GM21737 (cell line): Measurements from ENCODE around the gene MYRIP.
A peak's percentile ranks its signal among the peaks of the same experiment; 100 is the strongest.
"Not testable (repeated sequence)": the region's sequence is repeated elsewhere in the genome, so short reads cannot be mapped to it uniquely, and the experiment has no call there.

Experiments
- ATAC-seq: cut with Tn5 transposase; IDR thresholded peaks from one replicate; pipeline ENCODE4 v1.9.1; 2021; ENCODE audit warnings: mild to moderate bottlenecking, moderate library complexity; ENCODE audit not compliant: unreplicated experiment

Gene MYRIP

DNA sequence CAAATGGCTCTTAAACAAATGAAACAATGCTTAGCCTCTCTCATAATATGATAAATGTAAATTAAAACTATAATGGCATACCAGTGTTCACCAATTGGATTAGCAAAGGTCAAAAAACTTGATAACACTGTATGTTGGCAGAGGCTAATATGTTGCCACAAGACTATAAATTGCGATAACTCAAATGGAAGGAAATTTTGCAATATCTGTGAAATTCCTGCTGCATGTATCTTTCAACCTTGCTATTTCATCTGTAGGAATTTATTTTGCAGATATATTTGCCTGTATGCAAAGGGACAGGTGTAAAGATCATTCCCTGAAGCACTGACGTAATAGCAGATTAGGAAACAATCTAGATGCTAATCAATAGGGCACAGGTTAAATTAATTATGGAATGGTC is 308.7 kb downstream of the MYRIP start:
- no peak for ATAC-seq

DNA sequence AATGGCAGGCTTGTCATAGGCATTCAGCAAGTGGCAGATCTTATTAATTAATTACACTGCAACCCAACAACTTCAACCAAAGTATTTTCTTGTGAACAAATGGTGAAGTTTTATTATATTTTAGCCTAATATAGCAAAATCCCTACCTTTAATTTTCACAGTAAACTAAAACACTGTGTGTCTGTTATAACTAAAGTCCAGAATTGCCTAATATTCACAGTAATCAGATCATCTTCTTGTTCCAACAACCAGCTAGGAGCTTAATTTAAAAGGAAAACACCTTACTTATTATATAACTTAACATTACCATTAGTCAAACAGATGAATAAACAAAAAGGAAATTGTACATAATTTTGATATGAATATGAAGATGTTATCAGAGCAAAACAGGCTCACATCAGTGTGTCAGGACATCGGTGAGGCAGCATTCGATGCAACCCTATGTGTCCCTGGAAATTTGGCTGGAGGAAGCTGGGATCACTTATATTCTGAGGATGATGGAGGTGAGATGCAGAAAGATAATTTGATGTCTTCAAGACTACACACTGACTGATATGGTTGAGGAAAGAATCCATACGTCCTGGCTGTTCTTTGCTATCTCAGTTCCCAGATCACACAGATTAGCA is 310.8 kb downstream of the MYRIP start:
- ATAC-seq, result no peak

DNA sequence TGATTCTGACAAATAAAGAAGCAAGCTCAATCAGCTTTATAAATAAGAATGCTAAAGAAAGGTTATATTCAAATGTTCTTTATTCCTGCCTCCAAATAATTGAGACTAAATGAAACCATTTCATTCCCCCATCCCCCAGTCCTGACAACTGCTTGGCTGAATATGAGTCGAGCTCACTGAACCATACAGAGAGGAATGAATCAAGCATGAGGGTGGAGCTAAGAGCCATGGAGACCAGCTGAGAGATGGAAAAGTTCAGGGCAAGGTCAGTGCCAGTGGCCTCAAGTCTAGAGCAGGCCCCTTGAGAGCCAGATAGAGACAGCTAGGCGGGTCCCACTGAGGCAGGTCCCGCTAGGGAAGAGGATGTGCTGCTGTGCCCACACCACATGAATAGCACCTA is 311.4 kb downstream of the MYRIP start:
- ATAC-seq, result no peak

DNA sequence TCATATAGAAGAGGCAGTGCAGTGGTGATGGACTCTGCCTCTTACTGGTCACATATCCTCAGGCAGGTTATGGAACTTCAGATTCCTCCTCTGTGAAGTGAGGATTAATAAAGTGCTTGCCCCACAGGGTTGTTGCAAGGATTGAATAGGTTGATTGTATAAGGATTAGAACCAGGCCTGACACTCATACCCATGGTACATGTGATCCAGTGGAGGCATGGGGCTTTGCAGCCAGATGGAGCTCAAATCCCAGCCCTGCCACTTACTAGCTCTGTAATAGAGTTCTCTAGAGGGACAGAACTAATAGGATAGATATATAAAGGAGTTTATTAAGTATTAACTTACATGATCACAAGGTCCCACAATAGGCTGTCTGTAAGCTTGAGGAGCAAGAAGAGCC is 315.5 kb downstream of the MYRIP start:
- ATAC-seq, result no peak

DNA sequence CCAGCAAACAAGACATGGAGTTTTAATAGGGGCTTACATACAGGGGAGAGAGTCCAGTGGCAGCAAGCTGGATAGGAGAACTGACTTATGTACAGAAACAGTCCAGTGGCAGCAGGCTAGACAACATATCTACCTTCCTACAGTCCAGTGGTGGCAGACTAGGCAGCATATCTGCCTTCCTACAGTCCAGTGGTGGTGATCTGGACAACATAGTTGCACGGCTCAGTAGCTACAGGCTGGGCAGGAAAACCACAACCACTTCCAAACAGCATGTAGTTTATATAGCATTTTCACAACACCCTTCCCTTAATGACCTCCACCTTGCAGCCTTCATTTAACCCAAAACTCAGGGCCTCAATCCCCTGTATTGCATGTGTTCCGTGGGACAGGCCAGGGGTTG is 318.8 kb downstream of the MYRIP start:
- ATAC-seq, result no peak

DNA sequence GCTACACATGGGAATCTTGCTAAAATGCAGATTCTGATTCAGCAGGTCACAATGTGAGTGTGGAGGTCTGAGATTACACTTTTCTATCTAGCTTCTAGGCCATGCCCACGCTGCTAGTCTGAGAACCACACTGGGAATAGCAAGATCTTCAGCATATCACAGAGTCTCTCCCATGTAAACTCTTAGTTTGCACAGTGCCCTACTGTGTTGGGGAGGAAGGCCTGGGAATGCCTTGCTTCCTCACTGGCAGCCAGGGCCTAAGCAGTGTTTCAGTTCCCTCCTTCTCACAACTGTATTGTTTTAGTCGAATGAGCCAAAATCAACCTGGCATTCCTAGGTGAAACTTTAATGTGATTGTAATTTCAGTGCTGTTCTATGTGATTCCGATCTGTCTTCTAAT is 320.1 kb downstream of the MYRIP start:
- no peak for ATAC-seq

DNA sequence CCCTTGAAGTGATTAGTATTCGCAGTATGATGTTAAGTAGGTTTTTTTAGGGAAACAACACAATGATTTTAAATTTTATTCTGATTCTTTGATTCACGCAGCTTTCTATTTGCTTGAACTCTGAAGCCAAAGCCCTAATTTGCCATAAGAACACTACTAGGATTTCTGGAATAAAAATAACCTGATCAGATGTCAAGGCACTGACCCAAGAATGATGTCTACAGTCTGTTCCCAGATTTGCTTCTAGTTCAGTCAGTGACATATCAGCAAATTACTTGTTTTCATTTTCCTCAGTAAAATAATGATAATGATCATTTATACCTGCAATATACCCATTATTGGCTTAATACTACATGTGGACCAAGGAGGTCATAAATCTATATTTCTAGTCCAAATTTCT is 320.6 kb downstream of the MYRIP start:
- no peak for ATAC-seq

DNA sequence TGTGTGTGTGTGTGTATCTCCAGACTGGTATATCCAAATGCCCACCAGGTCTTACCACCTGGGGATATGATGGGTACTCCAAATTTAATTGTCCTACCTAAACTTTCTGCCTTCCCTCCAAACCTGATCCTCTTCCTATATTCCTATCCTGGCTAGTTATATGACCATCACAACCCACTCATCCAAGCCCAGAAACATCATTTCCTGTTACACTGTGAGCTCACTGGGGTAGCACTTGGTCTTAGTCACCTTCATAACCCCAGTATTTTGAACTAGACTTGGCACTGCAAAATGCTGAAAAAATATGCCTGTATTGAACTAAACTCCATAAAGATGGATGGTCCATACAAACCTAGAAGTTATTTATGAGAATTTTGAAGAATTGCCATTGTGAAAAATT is 321.3 kb downstream of the MYRIP start:
- ATAC-seq, result no peak

DNA sequence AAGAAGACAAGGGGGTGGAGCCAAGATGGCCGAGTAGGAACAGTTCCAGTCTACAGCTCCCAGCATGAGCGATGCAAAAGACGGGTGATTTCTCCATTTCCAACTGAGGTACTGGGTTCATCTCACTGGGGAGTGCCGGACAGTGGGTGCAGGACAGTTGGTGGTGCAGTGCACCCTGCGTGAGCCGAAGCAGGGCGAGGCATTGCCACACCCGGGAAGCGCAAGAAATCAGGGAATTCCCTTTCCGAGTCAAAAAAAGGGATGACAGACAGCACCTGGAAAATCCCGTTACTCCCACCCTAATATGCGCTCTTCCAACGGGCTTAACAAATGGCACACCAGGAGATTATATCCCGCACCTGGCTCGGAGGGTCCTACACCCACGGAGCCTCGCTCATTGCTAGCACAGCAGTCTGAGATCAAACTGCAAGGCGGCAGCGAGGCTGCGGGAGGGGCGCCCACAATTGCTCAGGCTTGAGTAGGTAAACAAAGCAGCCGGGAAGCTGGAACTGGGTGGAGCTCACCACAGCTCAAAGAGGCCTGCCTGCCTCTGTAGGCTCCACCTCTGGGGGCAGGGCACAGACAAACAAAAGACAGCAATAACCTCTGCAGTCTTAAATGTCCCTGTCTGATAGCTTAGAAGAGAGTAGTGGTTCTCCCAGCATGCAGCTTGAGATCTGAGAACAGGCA is 324.6 kb downstream of the MYRIP start:
- not testable (repeated sequence) for ATAC-seq

DNA sequence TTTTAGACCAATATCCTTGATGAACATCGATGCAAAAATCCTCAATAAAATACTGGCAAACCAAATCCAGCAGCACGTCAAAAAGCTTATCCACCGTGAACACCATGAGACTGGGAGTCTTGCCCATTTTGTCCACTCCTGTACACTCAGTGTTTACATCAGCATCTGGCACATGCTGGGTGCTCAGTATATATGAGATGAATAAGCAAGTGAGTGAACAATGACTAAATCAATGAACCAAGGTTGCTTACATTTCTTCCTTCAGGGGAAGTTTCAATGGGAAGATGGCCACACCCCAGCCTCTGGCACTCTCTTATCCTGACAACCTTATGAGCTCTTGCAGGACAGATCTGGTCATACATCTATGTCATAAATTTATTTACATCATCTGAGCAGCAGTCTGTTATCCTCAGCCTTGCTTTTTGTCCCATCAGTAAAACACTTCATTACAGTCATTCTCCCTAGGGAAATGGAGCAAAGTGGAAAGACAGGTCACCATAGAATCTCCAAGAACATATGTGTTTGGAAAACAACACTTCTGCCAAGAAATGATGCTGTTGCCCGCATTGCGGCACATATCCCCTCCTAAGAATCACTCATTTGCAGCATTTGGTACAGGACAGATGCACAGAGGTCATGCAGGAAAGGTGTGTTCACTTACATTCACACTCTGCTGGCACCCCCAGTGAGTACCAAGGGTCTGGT is 328.3 kb downstream of the MYRIP start:
- no peak for ATAC-seq

DNA sequence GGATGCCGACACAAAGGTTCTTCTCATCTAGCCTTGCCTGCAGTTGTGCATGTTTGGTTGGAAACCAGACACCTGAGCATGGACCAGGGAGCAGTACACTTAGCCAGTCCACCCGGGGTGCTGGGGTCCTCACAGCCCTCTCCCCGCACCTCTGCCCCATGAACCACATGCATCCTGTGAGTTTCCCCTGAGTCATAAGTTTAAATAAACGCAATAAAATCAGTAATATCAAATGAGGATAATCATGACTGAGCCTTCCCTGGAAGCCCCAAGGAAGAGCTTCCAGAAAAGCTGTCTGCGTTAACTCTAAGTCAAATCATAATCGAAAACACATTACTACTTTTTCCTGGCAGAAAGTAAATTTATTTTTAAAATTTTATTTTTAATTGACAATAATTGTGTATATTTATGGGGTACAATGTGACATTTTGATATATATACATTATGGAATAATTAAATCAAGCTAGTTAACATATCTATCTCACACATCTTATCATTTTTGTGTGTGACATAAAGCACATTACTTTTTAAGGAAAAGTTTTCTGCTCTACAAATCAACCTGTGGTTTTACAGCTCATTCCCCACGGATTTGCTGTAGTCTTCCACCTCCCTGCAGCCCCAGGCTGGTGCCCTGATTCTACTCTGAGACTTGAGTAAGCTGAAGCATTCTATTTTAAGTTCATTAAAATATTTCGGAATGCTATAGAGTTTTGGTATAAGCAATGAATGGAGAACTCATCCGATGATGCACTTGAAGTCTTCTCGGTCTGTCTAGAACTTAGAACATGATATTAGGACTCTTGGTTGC is 334.1 kb downstream of the MYRIP start:
- ATAC-seq, result no peak

DNA sequence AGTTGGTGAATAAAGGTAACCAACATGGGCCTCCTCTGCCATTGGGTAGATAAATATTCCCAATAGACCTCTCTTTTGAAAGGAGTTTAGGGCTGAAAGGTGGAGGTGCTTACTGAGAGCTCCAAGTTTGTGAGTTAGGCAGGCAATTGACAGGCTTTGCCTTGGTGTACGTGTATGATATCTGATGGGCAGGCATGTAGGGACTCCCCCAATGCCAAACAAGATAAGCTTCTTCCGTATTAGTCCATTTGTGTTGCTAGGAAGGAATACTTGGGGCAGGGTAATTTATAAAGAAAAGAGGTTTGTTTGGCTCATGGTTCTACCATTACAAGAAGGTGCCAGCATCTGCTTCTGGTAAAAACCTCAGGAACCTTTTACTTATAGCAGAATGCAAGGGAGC is 339.4 kb downstream of the MYRIP start:
- ATAC-seq, result no peak

DNA sequence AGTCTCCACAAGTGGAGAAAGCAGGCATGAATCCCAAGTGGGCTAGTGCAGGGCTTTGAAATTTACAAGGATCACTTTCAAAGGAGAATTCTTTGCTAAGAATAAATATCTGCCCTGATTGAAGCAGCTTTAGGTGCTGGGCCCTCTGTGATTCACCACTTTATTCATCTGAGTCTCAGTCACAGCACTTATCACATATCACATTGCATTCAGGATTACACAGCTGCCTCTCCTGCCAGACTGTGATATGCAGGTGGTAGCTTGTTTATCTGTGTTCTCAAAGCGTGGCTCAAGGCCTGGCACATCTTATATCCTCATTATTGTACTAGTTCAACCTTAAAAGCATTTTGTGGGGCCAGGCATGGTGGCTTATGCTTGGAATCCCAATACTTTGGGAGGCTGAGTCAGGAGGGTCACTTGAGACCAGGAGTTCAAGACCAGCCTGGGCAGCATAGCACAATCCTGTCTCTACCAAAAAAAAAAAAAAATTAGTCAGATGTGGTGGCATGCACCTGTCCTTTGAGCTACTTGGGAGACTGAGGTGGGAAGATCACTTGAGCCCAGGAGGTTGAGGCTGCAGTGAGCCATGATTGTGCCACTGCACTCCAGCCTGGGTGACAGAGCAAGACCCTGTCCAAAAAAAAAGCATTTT is 343.2 kb downstream of the MYRIP start:
- ATAC-seq, result no peak

DNA sequence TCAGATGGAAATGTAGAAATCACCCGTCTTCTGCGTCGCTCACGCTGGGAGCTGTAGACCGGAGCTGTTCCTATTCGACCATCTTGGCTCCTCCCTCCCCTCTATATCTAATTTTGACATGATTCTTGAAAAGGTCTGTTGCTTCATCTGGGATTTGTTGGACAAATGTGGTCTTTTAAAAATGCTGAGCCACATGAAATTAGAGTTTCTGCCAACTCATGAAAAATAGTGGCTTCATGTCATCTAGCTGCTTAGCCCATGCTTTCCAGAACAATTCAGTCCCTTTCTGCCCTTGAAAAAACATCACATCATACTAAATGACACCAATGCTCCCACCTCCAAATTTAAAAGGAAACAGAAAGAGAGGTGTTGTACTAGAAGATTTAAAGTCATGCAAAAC is 351.5 kb downstream of the MYRIP start:
- no peak for ATAC-seq

DNA sequence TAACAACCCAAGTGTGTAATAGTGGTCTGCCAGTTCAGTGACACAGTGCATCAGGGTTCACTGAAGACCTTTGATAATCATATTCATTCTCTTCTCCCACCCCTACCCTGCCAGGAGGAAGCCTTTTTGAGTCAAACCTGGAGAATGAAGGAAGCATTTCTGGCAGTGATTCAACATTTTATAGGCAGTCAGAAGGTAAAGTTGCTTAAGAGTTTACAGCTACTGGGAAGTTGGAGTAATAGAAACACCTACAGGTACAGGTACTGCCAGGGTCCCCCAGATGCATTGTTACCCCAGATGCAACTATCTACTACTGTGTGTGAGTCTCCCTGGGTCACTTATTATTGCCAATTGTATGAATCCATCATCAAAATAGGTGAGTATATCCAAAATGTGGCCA is 353.2 kb downstream of the MYRIP start:
- no peak for ATAC-seq

DNA sequence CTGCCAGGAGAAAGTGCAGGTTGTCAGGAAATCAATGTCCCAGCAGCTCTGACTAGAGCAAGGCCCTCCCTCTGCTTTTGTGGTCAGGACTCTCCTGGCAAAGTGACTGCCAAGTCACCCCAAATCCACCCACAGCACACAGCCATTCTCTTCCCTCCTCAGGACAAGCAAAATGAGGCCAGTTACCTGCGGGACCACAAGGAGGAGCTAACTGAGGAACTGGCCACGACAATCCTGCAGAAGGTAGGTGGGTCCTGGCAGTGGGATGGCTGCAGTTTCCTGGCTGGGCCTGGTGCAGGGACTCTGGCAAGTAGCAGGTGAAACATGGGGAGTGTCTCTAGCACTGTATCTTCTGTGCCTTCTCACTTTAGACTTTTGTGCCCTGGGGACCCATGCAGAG is 357.6 kb downstream of the MYRIP start:
- ATAC-seq, result no peak

DNA sequence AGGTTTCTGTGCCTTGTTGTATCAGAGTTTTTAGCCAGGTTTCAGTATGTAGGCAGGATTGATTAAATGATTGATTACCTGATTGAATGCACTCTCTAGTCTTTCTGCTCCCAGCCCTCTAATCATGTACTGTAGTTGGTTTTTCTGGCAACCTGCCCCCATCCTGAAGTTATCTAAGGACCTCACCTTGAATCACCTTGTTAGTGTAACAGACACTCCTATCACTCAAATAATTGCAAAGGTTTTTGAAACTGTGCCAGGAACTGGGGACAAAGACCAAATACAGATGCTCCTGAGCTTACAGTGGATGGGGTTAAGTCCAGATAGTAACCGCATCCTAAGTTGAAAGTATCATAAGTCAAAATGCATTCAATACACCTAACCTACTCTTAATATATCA is 358.5 kb downstream of the MYRIP start:
- no peak for ATAC-seq

DNA sequence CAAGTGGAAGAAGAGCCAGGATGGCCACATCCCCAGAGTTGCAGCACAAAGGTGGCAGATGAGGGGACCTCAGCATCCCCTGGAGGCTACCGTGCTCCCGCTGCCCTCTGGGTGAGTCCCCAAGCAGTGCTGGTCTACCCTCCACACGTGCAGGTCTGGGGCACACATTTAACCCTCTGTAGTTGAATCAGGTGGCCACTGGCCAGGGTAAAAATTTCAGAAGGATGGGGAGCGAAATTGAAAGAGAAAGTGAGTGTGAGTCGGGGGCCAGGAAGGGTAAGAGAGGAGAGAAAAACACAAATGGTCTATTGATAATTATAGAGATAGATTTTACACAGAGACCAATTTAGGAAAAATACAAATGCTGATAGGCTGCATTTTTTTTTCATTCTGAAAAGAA is 360.6 kb downstream of the MYRIP start:
- peak; percentile 40 for ATAC-seq

DNA sequence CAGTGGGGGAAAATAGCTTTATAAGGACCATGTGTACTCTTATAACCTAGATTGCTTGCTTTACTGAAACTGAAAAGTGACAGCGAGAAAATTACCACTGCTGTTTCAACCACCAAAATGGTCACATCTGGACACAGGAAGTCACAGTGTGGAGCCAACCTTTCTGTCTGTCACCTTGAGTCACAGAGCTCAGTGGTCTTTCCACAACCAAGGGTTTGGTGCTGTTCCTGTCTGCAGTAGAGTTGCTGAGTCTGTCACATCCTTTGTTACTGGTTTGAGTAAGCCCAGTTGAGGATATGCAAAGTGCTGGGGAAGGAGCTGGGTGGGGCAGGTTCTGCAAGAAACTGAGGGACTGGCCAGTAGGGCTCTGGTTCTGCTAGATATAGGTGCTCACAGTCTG is 361.0 kb downstream of the MYRIP start:
- peak; percentile 98 for ATAC-seq

DNA sequence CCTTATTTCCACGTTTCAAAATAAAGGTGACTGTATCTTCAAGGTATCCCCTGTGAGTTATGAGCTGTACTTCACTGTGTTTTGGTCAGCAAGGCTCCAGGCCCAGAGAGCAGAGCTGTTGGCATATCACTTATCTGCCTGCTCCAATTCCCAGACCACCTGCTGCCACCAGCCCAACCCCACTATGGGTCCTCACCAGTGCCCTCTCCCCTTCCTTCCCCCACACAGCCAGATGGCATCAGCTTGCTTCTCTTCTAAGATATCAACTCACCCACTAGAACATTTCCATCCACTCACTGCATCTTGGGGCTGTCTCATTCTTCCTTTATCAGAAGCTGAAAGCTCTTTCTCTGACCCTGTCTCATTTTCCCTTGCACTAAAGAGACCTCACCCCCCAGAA is 363.2 kb downstream of the MYRIP start:
- no peak for ATAC-seq

DNA sequence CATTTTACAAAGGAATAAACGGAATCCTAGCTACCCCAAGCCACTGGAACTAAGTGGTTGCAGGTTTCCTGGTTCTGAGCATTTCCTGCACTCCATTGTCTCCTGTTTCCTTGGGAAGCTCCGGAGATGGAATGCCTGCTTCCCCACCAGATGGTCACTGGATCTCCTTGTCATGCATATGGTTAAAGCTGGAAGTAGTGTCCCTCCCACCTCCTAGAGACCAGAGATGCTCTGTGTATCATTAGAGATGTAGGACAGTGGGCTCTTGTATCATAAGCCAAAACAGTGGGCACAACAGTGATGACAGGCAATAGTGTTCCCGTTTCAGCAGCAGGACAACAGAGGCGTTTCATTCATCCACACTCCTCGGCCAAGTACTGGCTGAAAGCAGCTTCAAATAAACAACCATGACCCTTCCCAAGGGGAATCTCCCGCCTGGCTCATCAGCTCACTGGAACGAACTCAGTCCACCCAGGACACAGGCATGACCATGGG is 363.9 kb downstream of the MYRIP start:
- ATAC-seq, result no peak
